A673 (cell line): ENCODE data around the gene CD74. TPM values are rescaled to one million over a fixed set of nuclear protein-coding genes. Genes with fewer than 3 reads are reported as not detected.

Experiments used
- BruUV-seq: library from RNA; stranded (reverse); fragments of 400-500 nt; replicated peaks from 2 replicates; lab custom pipeline; 2021; lab: Mats Ljungman, UMichigan
- CTCF ChIA-PET: fragments of 300-600 bp; sonication (Branson Sonifier 250); formaldehyde crosslinking; loops from one replicate; lab custom pipeline; 2022; ENCODE audit warnings: antibody characterized with exemption; lab: Charles Lee
- POLR2A ChIA-PET: fragments of 300-600 bp; sonication (Branson Sonifier 250); formaldehyde crosslinking; loops from one replicate; lab custom pipeline; 2022; ENCODE audit warnings: antibody characterized with exemption; ENCODE audit not compliant: low non-redundant PET; lab: Charles Lee
- DNase-seq: peaks from one replicate; pipeline ENCODE4 v3.0.0-alpha.2; 2015; ENCODE audit warnings: low spot score
- H3K27ac ChIP-seq: fragments of 200-600 bp; sonication (generic); 2 replicates; pipeline ENCODE4 v1.5.1; 2016; ENCODE audit warnings: mixed run types, low read depth, mild to moderate bottlenecking, mixed read lengths, antibody characterized with exemption, low read length; ENCODE audit not compliant: poor library complexity, severe bottlenecking
- H3K27me3 ChIP-seq: fragments of 200-600 bp; sonication (generic); replicated peaks from 2 replicates; pipeline ENCODE4 v1.6.1; 2017; ENCODE audit warnings: mixed run types, low read depth, mild to moderate bottlenecking, mixed read lengths, antibody characterized with exemption, low read length; ENCODE audit not compliant: insufficient read depth, poor library complexity
- H3K36me3 ChIP-seq: fragments of 200-600 bp; sonication (generic); 2 replicates; pipeline ENCODE4 v1.6.1; 2016; ENCODE audit warnings: mixed run types, mild to moderate bottlenecking, mixed read lengths, antibody characterized with exemption, low read length; ENCODE audit not compliant: insufficient read depth, poor library complexity, severe bottlenecking
- H3K4me1 ChIP-seq: fragments of 200-600 bp; sonication (generic); 2 replicates; pipeline ENCODE4 v1.6.1; 2017; ENCODE audit warnings: mixed run types, mild to moderate bottlenecking, mixed read lengths, antibody characterized with exemption, low read length; ENCODE audit not compliant: insufficient read depth, poor library complexity, severe bottlenecking
- H3K4me3 ChIP-seq: fragments of 200-600 bp; sonication (generic); 2 replicates; pipeline ENCODE4 v1.5.1; 2016; ENCODE audit warnings: low read depth, mixed run types, mild to moderate bottlenecking, mixed read lengths, low read length; ENCODE audit not compliant: poor library complexity, severe bottlenecking
- H3K9me3 ChIP-seq: fragments of 200-600 bp; sonication (generic); 2 replicates; pipeline ENCODE4 v1.6.1; 2016; ENCODE audit warnings: mixed run types, low read depth, mild to moderate bottlenecking, mixed read lengths, antibody characterized with exemption, low read length; ENCODE audit not compliant: poor library complexity, severe bottlenecking
- EZH2 ChIP-seq: fragments of 200-600 bp; sonication (generic); IDR thresholded peaks from 2 replicates; pipeline ENCODE4 v1.6.1; 2017; ENCODE audit warnings: borderline replicate concordance, low read depth, mild to moderate bottlenecking, mixed read lengths, antibody characterized with exemption, low read length; ENCODE audit not compliant: poor library complexity, severe bottlenecking
- intact Hi-C: fragments of 100-400 bp; cut with micrococcal nuclease; formaldehyde crosslinking; loops from one replicate; pipeline ENCODE4 v1.10.0; 2022; ENCODE audit not compliant: unreplicated experiment
- total RNA-seq: library from RNA; stranded (reverse); gene quantifications from 2 replicates; pipeline ENCODE4 v1.2.3, GENCODE V29; 2021
- TF ChIP-seq, protein P1 (sequence below): fragments of 300-800, 200-600 bp; sonication (generic); conservative IDR thresholded peaks from 2 replicates; pipeline ENCODE4 v1.5.1; 2017; ENCODE audit warnings: low read depth, mild to moderate bottlenecking, antibody characterized with exemption, low read length, moderate library complexity, mixed read lengths

The CD74 gene
- total RNA-seq, 1 experiment from 2014 or later, result not detected

GRCh38 chr5:150374651-150375050 is 38.1 kb downstream of the CD74 start:
- Histone ChIP-seq H3K27me3 (no peaks in the 10 kb centered on the region), H3K9me3 (no peaks in the 10 kb centered on the region), H3K4me3 (no peak overlapping the region), H3K27ac (no peak overlapping the region), H3K36me3 (peaks cover 96% of the 10 kb centered on the region), H3K4me1 (no peaks in the 10 kb centered on the region)
- no peak for DNase-seq
- no peak for TF ChIP-seq EZH2
- TF ChIP-seq, protein P1, sequence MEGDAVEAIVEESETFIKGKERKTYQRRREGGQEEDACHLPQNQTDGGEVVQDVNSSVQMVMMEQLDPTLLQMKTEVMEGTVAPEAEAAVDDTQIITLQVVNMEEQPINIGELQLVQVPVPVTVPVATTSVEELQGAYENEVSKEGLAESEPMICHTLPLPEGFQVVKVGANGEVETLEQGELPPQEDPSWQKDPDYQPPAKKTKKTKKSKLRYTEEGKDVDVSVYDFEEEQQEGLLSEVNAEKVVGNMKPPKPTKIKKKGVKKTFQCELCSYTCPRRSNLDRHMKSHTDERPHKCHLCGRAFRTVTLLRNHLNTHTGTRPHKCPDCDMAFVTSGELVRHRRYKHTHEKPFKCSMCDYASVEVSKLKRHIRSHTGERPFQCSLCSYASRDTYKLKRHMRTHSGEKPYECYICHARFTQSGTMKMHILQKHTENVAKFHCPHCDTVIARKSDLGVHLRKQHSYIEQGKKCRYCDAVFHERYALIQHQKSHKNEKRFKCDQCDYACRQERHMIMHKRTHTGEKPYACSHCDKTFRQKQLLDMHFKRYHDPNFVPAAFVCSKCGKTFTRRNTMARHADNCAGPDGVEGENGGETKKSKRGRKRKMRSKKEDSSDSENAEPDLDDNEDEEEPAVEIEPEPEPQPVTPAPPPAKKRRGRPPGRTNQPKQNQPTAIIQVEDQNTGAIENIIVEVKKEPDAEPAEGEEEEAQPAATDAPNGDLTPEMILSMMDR, result no peak
- ChIA-PET POLR2A (no interaction called here), CTCF (no interaction called here)
- intact Hi-C loops, result no loop called here
- no TSS peak for BruUV-seq

- TF ChIP-seq, protein P1, result no peak
- TF ChIP-seq EZH2, result no peak
- Histone ChIP-seq H3K27ac (no peak overlapping the region), H3K27me3 (no peaks in the 10 kb centered on the region), H3K4me1 (no peaks in the 10 kb centered on the region), H3K9me3 (no peaks in the 10 kb centered on the region), H3K4me3 (no peak overlapping the region), H3K36me3 (peaks cover 96% of the 10 kb centered on the region)
- intact Hi-C loops, result no loop called here
- ChIA-PET POLR2A (interaction anchor here (0.6 kb wide), 1 partner anchor 67 kb away, joined by 5 read pairs; no protein-coding TSS in a partner anchor), CTCF (no interaction called here)
- DNase-seq, result no peak
- BruUV-seq, result no TSS peak
Observed at GRCh38 chr5:150372639-150373038, 40.1 kb downstream of the CD74 start.

DNA sequence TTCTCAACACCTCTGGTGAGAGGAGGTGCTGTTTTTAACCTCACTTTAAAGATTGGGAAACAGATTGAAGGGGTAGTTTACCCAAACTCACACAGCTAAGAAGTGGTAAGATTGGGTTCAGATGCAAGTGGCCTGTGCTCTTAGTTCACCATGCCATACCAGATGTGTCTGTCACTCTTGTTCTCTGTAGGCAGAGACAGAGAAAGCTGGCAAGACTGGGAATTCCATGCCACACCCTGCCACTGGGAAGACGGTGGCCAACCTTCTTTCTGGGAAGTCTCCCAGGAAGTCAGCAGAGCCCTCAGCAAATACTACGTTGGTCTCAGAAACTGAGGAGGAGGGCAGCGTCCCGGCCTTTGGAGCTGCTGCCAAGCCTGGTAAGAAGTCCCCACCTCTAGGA is 44.2 kb downstream of the CD74 start:
- no TSS peak for BruUV-seq
- no peak for DNase-seq
- CTCF ChIA-PET, result no interaction called here
- peaks cover 83% of the 10 kb centered on the region for H3K36me3 ChIP-seq
- H3K4me3 ChIP-seq, result no peak overlapping the region
- H3K9me3 ChIP-seq, result no peaks in the 10 kb centered on the region
- H3K27me3 ChIP-seq, result no peaks in the 10 kb centered on the region
- H3K4me1 ChIP-seq, result no peaks in the 10 kb centered on the region
- intact Hi-C loops, result no loop called here
- TF ChIP-seq, protein P1, result no peak
- H3K27ac ChIP-seq, result no peak overlapping the region
- POLR2A ChIA-PET, result no interaction called here
